ENCODE measurements around the gene CXCL6.

DNA sequence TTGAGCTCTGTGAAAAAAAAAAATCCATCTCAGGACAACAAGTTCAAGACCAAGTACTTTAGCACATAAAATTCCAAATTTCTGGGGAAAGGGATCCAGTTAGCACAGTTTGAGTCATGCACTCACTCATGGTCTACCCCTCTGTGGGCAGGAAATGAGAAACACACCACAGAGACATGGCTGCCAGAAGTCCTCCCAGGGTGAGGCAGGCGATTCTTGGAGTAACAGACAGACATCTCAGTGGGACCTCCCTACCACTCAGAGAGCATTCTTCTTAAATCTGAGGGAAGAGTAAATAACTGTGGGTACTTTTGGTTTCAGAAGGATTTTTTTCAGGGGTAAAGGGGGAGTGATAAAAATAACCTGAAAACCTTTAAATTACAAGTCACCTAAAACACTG lies 46.8 kb downstream of the CXCL6 start:
- no peak for TF ChIP-seq POLR2A (IDR thresholded peaks at IDR 0.05)
- TF ChIP-seq, protein P1, sequence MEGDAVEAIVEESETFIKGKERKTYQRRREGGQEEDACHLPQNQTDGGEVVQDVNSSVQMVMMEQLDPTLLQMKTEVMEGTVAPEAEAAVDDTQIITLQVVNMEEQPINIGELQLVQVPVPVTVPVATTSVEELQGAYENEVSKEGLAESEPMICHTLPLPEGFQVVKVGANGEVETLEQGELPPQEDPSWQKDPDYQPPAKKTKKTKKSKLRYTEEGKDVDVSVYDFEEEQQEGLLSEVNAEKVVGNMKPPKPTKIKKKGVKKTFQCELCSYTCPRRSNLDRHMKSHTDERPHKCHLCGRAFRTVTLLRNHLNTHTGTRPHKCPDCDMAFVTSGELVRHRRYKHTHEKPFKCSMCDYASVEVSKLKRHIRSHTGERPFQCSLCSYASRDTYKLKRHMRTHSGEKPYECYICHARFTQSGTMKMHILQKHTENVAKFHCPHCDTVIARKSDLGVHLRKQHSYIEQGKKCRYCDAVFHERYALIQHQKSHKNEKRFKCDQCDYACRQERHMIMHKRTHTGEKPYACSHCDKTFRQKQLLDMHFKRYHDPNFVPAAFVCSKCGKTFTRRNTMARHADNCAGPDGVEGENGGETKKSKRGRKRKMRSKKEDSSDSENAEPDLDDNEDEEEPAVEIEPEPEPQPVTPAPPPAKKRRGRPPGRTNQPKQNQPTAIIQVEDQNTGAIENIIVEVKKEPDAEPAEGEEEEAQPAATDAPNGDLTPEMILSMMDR (IDR thresholded peaks at IDR 0.05), result no peak

Measured in lower leg skin (tissue), 3 donors.